H1 (cell line): ENCODE data around the gene TRPT1. TPM values are rescaled to one million over a fixed set of nuclear protein-coding genes. Genes with fewer than 3 reads are reported as not detected.

Experiments
- CTCF ChIA-PET: fragments of 300-600 bp; sonication (Branson Sonifier 250); formaldehyde crosslinking; loops from one replicate; lab custom pipeline; 2021; ENCODE audit not compliant: partially characterized antibody; lab: Charles Lee
- POLR2A ChIA-PET: fragments of 300-600 bp; sonication (Branson Sonifier 250); formaldehyde crosslinking; loops from one replicate; lab custom pipeline; 2021; ENCODE audit warnings: inconsistent platforms; ENCODE audit not compliant: partially characterized antibody; lab: Charles Lee
- DNase-seq, 2 experiments: peaks; one replicate each; pipeline versions ENCODE4 v3.0.0 to v3.0.0-alpha.2; 2010 to 2022; ENCODE audit warnings: low spot score in 2 of 2, low read depth in 1 of 2, mixed read lengths in 1 of 2
- FAIRE-seq: peaks from 2 replicates; lab custom pipeline; 2011; peaks lifted over from hg19 to GRCh38; lab: Jason Lieb, UNC
- H2AFZ ChIP-seq: 2 replicates; pipeline ENCODE4 v1.8.1; 2012; ENCODE audit warnings: low read length, inconsistent platforms
- H2AK5ac ChIP-seq: 2 replicates; pipeline ENCODE4 v1.6.1; 2013; ENCODE audit warnings: low read depth, low read length
- H2BK120ac ChIP-seq: replicated peaks from 2 replicates; pipeline ENCODE3; 2013; ENCODE audit warnings: low read depth, low read length, inconsistent platforms
- H2BK12ac ChIP-seq: 2 replicates; pipeline ENCODE4 v1.6.1; 2013; ENCODE audit warnings: low read depth, low read length
- H2BK15ac ChIP-seq: 2 replicates; pipeline ENCODE4 v1.6.1; 2013; ENCODE audit warnings: low read length
- H2BK20ac ChIP-seq: 2 replicates; pipeline ENCODE4 v1.6.1; 2013; ENCODE audit warnings: low read length
- H2BK5ac ChIP-seq: 2 replicates; pipeline ENCODE4 v1.6.1; 2013; ENCODE audit warnings: low read depth, low read length
- H3K14ac ChIP-seq: 2 replicates; pipeline ENCODE4 v1.6.1; 2013; ENCODE audit warnings: inconsistent platforms; ENCODE audit not compliant: insufficient read length
- H3K18ac ChIP-seq: 2 replicates; pipeline ENCODE4 v1.6.1; 2013; ENCODE audit warnings: low read length; ENCODE audit errors: extremely low read depth
- H3K23ac ChIP-seq: 2 replicates; pipeline ENCODE4 v1.6.1; 2013; ENCODE audit warnings: inconsistent platforms; ENCODE audit not compliant: insufficient read length
- H3K23me2 ChIP-seq: 2 replicates; pipeline ENCODE4 v1.6.1; 2013; ENCODE audit warnings: low read depth, low read length
- H3K27ac ChIP-seq: 2 replicates; pipeline ENCODE4 v1.6.1; 2011; ENCODE audit warnings: low read depth, low read length, inconsistent platforms
- H3K27me3 ChIP-seq, 4 experiments: replicated peaks in 1 of 4; 1 replicate in 1 of 4; 2 replicates in 3 of 4; pipeline versions ENCODE4 v1.6.1 to v1.8.1; 2011 to 2013; ENCODE audit warnings: low read length in 3 of 4, mild to moderate bottlenecking in 3 of 4, inconsistent platforms in 2 of 4, mixed read lengths in 2 of 4, moderate library complexity in 1 of 4; ENCODE audit not compliant: control insufficient read depth in 3 of 4, insufficient read depth in 3 of 4; ENCODE audit errors: extremely low read depth in 1 of 4
- H3K36me3 ChIP-seq, 4 experiments: 2 replicates each; pipeline versions ENCODE4 v1.6.1 to v1.8.1; 2011 to 2013; ENCODE audit warnings: mild to moderate bottlenecking in 4 of 4, low read length in 3 of 4, moderate library complexity in 2 of 4, control low read depth in 1 of 4, inconsistent platforms in 1 of 4; ENCODE audit not compliant: insufficient read depth in 4 of 4, control insufficient read depth in 2 of 4
- H3K4ac ChIP-seq: replicated peaks from 2 replicates; pipeline ENCODE3; 2013; ENCODE audit warnings: low read length, low read depth, mixed read lengths, inconsistent platforms; ENCODE audit not compliant: insufficient read length
- H3K4me1 ChIP-seq, 4 experiments: replicated peaks in 1 of 4; 1 replicate in 1 of 4; 2 replicates in 3 of 4; pipeline versions ENCODE4 v1.6.1 to v1.8.1; 2011 to 2013; ENCODE audit warnings: low read length in 3 of 4, inconsistent platforms in 2 of 4, mixed read lengths in 1 of 4; ENCODE audit not compliant: insufficient read depth in 4 of 4, control insufficient read depth in 3 of 4
- H3K4me2 ChIP-seq, 2 experiments: 2 replicates each; pipeline versions ENCODE4 v1.6.1 to v1.8.1; 2011 to 2013; ENCODE audit warnings: low read depth in 2 of 2, low read length in 2 of 2, control low read depth in 1 of 2, inconsistent platforms in 1 of 2, mild to moderate bottlenecking in 1 of 2; ENCODE audit not compliant: insufficient read depth in 1 of 2
- H3K4me3 ChIP-seq, 4 experiments: fragments of 200-600, 300-600 bp in 1 of 4; sonication (generic), shearing (Covaris generic), sonication (Bioruptor Twin) in 1 of 4; 2 replicates each; pipeline versions ENCODE4 v1.5.1 to v1.8.1; 2011 to 2016; ENCODE audit warnings: low read length in 4 of 4, low read depth in 3 of 4, control low read depth in 2 of 4, inconsistent platforms in 2 of 4, mild to moderate bottlenecking in 2 of 4, mixed read lengths in 1 of 4, moderate library complexity in 1 of 4; ENCODE audit not compliant: insufficient read depth in 2 of 4; ENCODE audit errors: extremely low read depth in 1 of 4
- H3K56ac ChIP-seq: replicated peaks from 2 replicates; pipeline ENCODE3; 2013; ENCODE audit warnings: low read depth, mild to moderate bottlenecking, mixed read lengths, low read length, inconsistent platforms; ENCODE audit not compliant: insufficient read length
- H3K79me1 ChIP-seq: 2 replicates; pipeline ENCODE4 v1.6.1; 2013; ENCODE audit warnings: low read depth, low read length, control low read depth
- H3K79me2 ChIP-seq, 2 experiments: 2 replicates each; pipeline versions ENCODE4 v1.6.1 to v1.8.1; 2012 to 2013; ENCODE audit warnings: low read length in 2 of 2, mild to moderate bottlenecking in 2 of 2, inconsistent platforms in 1 of 2; ENCODE audit not compliant: insufficient read depth in 2 of 2, control insufficient read depth in 1 of 2
- H3K9ac ChIP-seq, 4 experiments: replicated peaks in 1 of 4; 1 replicate in 1 of 4; 2 replicates in 3 of 4; pipeline versions ENCODE4 v1.6.1 to v1.8.1; 2011 to 2013; ENCODE audit warnings: low read depth in 3 of 4, low read length in 3 of 4, control low read depth in 2 of 4, mild to moderate bottlenecking in 2 of 4, moderate library complexity in 2 of 4, inconsistent platforms in 1 of 4; ENCODE audit errors: extremely low read depth in 1 of 4
- H3K9me3 ChIP-seq, 2 experiments: 2 replicates each; pipeline versions ENCODE4 v1.6.1 to v1.8.1; 2012 to 2013; ENCODE audit warnings: mild to moderate bottlenecking in 2 of 2, moderate library complexity in 2 of 2, control low read depth in 1 of 2, inconsistent platforms in 1 of 2, low read depth in 1 of 2, low read length in 1 of 2, mixed read lengths in 1 of 2; ENCODE audit not compliant: insufficient read depth in 2 of 2
- H4K20me1 ChIP-seq, 2 experiments: replicated peaks in 1 of 2; 2 replicates each; pipeline versions ENCODE3 to v1.8.1; 2011 to 2013; ENCODE audit warnings: inconsistent platforms in 2 of 2, low read length in 2 of 2, mild to moderate bottlenecking in 1 of 2; ENCODE audit not compliant: insufficient read depth in 2 of 2, control insufficient read depth in 1 of 2
- H4K5ac ChIP-seq: 2 replicates; pipeline ENCODE4 v1.6.1; 2013; ENCODE audit warnings: low read length, low read depth, mixed read lengths, inconsistent platforms; ENCODE audit not compliant: insufficient read length
- H4K8ac ChIP-seq: 2 replicates; pipeline ENCODE4 v1.8.0; 2013; ENCODE audit warnings: mild to moderate bottlenecking, moderate library complexity, low read length, inconsistent platforms; ENCODE audit not compliant: insufficient read depth; ENCODE audit errors: extremely low read depth
- H4K91ac ChIP-seq: replicated peaks from 2 replicates; pipeline ENCODE3; 2013; ENCODE audit warnings: low read length, mixed read lengths, inconsistent platforms; ENCODE audit not compliant: insufficient read length
- ASH2L ChIP-seq: fragments of 200-600, 300-600 bp; sonication (generic); IDR thresholded peaks from one replicate; pipeline ENCODE4 v1.7.1; 2017; ENCODE audit warnings: low read length
- ATF2 ChIP-seq: IDR thresholded peaks from 2 replicates; pipeline ENCODE4 v1.6.1; 2012; ENCODE audit warnings: low read length, inconsistent platforms
- ATF3 ChIP-seq: IDR thresholded peaks from 2 replicates; pipeline ENCODE4 v1.6.1; 2011; ENCODE audit warnings: low read depth, mild to moderate bottlenecking, low read length; ENCODE audit not compliant: insufficient read depth
- BRCA1 ChIP-seq: IDR thresholded peaks from 2 replicates; pipeline ENCODE4 v1.6.1; 2012; ENCODE audit warnings: low read depth, low read length, improper control_type of control experiment
- HDAC6 ChIP-seq: IDR thresholded peaks from one replicate; pipeline ENCODE4 v1.7.1; 2012; ENCODE audit warnings: low read depth, mild to moderate bottlenecking, inconsistent platforms, low read length, moderate library complexity
- NANOG ChIP-seq: IDR thresholded peaks from 2 replicates; pipeline ENCODE4 v1.6.1; 2011; ENCODE audit warnings: low read length, low read depth, mild to moderate bottlenecking, inconsistent platforms; ENCODE audit not compliant: insufficient read depth, poor library complexity, severe bottlenecking
- SAP30 ChIP-seq: fragments of 300-600 bp; sonication (generic); IDR thresholded peaks from 2 replicates; pipeline ENCODE4 v1.7.1; 2012; ENCODE audit warnings: low read length, moderate library complexity, mild to moderate bottlenecking, inconsistent platforms; ENCODE audit not compliant: insufficient read depth, insufficient replicate concordance
- TAF7 ChIP-seq: optimal IDR thresholded peaks from 2 replicates; pipeline ENCODE3; 2011; ENCODE audit warnings: low read depth, mild to moderate bottlenecking, inconsistent platforms, low read length, moderate library complexity, borderline replicate concordance
- USF2 ChIP-seq: IDR thresholded peaks from 2 replicates; pipeline ENCODE4 v1.6.1; 2011; ENCODE audit warnings: low read length, improper control_type of control experiment
- WGBS, 2 experiments: shearing (Covaris generic) in 1 of 2; methylation state at CpG; one replicate each; pipeline versions ENCODE4 v1.1.6 to v1.1.7; 2013 to 2015; ENCODE audit warnings: low lambda C conversion rate in 2 of 2, mixed read lengths in 2 of 2, inconsistent platforms in 1 of 2, low coverage in 1 of 2, missing lambda C conversion rate in 1 of 2; ENCODE audit not compliant: insufficient replicate concordance in 2 of 2, insufficient coverage in 1 of 2, insufficient read length in 1 of 2; ENCODE audit errors: extremely low coverage in 1 of 2, missing lambda C conversion rate in 1 of 2; 5-methylcytosine and 5-hydroxymethylcytosine counted together
- polyA plus RNA-seq, 7 experiments: library from polyadenylated mRNA; depleted of rRNA in 3 of 7; stranded (reverse) in 5 of 7; unstranded in 2 of 7; fragments of >200 nt in 5 of 7; fragments of 200-250 nt in 2 of 7; gene quantifications; 1 replicate in 5 of 7; 2 replicates in 1 of 7; 4 replicates in 1 of 7; pipeline versions ENCODE4 v1.2.1 to v1.2.3, GENCODE V29; 2011 to 2013; ENCODE audit warnings: missing spikeins in 2 of 7, mixed read lengths in 2 of 7
- total RNA-seq: library from RNA; stranded (reverse); fragmentation: NEBNext Ultra II Directional; extraction: Animal tissue kit (Norgen Biotek cat#: 25700); gene quantifications from 2 replicates; pipeline ENCODE4 v1.2.1, GENCODE V29; 2021

TRPT1 gene
- total and polyA plus RNA-seq, 2 of the 8 experiments (the other 6 are each of a cell fraction or from before 2014, with no cell fraction given) = 34.5 to 74.6 TPM

- FAIRE-seq = no peak
- Histone ChIP-seq H3K27me3 (no peaks in the 10 kb centered on the region), H3K14ac (no peak overlapping the region), H2AFZ (no peak overlapping the region), H3K23ac (no peak overlapping the region), H3K79me2 (no peaks in the 10 kb centered on the region), H4K8ac (no peak overlapping the region), H4K91ac (no peak overlapping the region), H2BK20ac (no peak overlapping the region), H2BK12ac (no peak overlapping the region), H3K18ac (no peak overlapping the region), H2BK5ac (no peak overlapping the region), H3K4me1 (peaks cover 0 to 4% (median 0%) of the 10 kb centered on the region in 4 experiments; a peak in 3 of 7 replicates), H3K4me3 (no peak overlapping the region), H2BK120ac (no peak overlapping the region), H3K9me3 (peaks cover 8 to 9% of the 10 kb centered on the region in 2 experiments; a peak in 2 of 4 replicates), H3K27ac (no peak overlapping the region), H2BK15ac (no peak overlapping the region), H3K79me1 (no peaks in the 10 kb centered on the region; the same call in 1 of the 2 replicates), H4K20me1 (peaks cover 1 to 5% of the 10 kb centered on the region in 2 experiments), H3K4ac (no peak overlapping the region), H4K5ac (no peak overlapping the region), H3K9ac (no peak overlapping the region), H2AK5ac (no peak overlapping the region), H3K36me3 (peaks cover 0 to 7% (median under 1%) of the 10 kb centered on the region in 4 experiments; a peak in 2 of 8 replicates), H3K23me2 (no peaks in the 10 kb centered on the region), H3K56ac (no peak overlapping the region), H3K4me2 (no peak overlapping the region)
- ChIA-PET CTCF (interaction anchor here (0.6 kb wide), 2 partner anchors 17 to 26 kb away, joined by 3 read pairs; no protein-coding TSS in a partner anchor), POLR2A (interaction anchor here (4.2 kb wide), 1 partner anchor 8 kb away, joined by 29 read pairs; the partner anchor contains the start of gene STIP1)
- no peak for DNase-seq
- WGBS, 2 experiments = 95% methylated on average over 7 of the region's 8 CpGs; no CpG with 5 or more reads in 1 of the 2 experiments
- no peak for TF ChIP-seq TAF7
- no peak for TF ChIP-seq ATF3
- TF ChIP-seq ASH2L = no peak
- TF ChIP-seq USF2 = no peak
- TF ChIP-seq HDAC6 = no peak
- no peak for TF ChIP-seq SAP30
- TF ChIP-seq BRCA1 = no peak
- TF ChIP-seq ATF2 = no peak
- no peak for TF ChIP-seq NANOG
Observed at GRCh38 chr11:64176751-64177150, 49.2 kb downstream of the TRPT1 start.
